HepG2 (cell line): ENCODE results near the gene ZNF318. TPM values are rescaled to one million over a fixed set of nuclear protein-coding genes. Genes with fewer than 3 reads are reported as not detected.
A peak's percentile ranks its signal among the peaks of the same experiment; 100 is the strongest.

Experiments
- AHR ChIP-seq: IDR thresholded peaks from 2 replicates; pipeline ENCODE4 v1.6.1; 2018; ENCODE audit warnings: missing genetic modification reagents, missing compliant biosample characterization
- ARNT2 ChIP-seq: sonication (generic); formaldehyde crosslinking; IDR thresholded peaks from 2 replicates; pipeline ENCODE4 v1.8.0; 2022; ENCODE audit warnings: mild to moderate bottlenecking, low read depth, missing genetic modification reagents, moderate library complexity
- BRCA1 ChIP-seq: sonication (generic); formaldehyde crosslinking; IDR thresholded peaks from 2 replicates; pipeline ENCODE4 v1.4.0; 2020; ENCODE audit warnings: missing genetic modification reagents
- CAMTA2 ChIP-seq: sonication (generic); formaldehyde crosslinking; IDR thresholded peaks from 2 replicates; pipeline ENCODE4 v1.4.0; 2020; ENCODE audit warnings: mild to moderate bottlenecking, missing genetic modification reagents, borderline replicate concordance
- FOXA1 ChIP-seq, 2 experiments: fragments of 450-650 bp in 1 of 2; sonication (generic) in 1 of 2; formaldehyde crosslinking in 1 of 2; IDR thresholded peaks; 2 replicates each; pipeline versions ENCODE4 v1.4.0 to v1.6.1; 2016 to 2020; ENCODE audit warnings: missing genetic modification reagents in 1 of 2
- HNF1B ChIP-seq: sonication (generic); formaldehyde crosslinking; IDR thresholded peaks from 2 replicates; pipeline ENCODE4 v1.5.1; 2020; ENCODE audit warnings: mild to moderate bottlenecking, moderate library complexity, missing genetic modification reagents
- HOXA7 ChIP-seq: sonication (generic); formaldehyde crosslinking; IDR thresholded peaks from 2 replicates; pipeline ENCODE4 v1.8.1; 2022; ENCODE audit warnings: mild to moderate bottlenecking, missing genetic modification reagents, moderate library complexity
- KDM4B ChIP-seq: sonication (generic); formaldehyde crosslinking; IDR thresholded peaks from 2 replicates; pipeline ENCODE4 v1.4.0; 2020; ENCODE audit warnings: missing genetic modification reagents
- MEIS1 ChIP-seq: sonication (generic); formaldehyde crosslinking; IDR thresholded peaks from 2 replicates; pipeline ENCODE4 v1.9.0; 2021; ENCODE audit warnings: mild to moderate bottlenecking, missing genetic modification reagents, moderate library complexity, borderline replicate concordance
- MTA3 ChIP-seq: sonication (generic); formaldehyde crosslinking; IDR thresholded peaks from 2 replicates; pipeline ENCODE4 v1.4.0; 2020; ENCODE audit warnings: missing genetic modification reagents
- MYC ChIP-seq: sonication (generic); formaldehyde crosslinking; IDR thresholded peaks from 2 replicates; pipeline ENCODE4 v1.9.0; 2021; ENCODE audit warnings: missing genetic modification reagents, borderline replicate concordance
- NR2F1 ChIP-seq, 2 experiments: fragments of 450-650 bp in 1 of 2; formaldehyde crosslinking in 1 of 2; IDR thresholded peaks; 2 replicates each; pipeline versions ENCODE4 v1.5.0 to v1.6.1; 2016 to 2020; ENCODE audit warnings: mild to moderate bottlenecking in 1 of 2, missing compliant biosample characterization in 1 of 2, missing genetic modification reagents in 1 of 2, moderate library complexity in 1 of 2
- PBX2 ChIP-seq: IDR thresholded peaks from 2 replicates; pipeline ENCODE4 v1.6.1; 2016; ENCODE audit warnings: control low read depth
- POGZ ChIP-seq: sonication (generic); formaldehyde crosslinking; IDR thresholded peaks from 2 replicates; pipeline ENCODE4 v1.4.0; 2020; ENCODE audit warnings: mild to moderate bottlenecking, missing genetic modification reagents
- PRMT3 ChIP-seq: sonication (generic); formaldehyde crosslinking; IDR thresholded peaks from 2 replicates; pipeline ENCODE4 v1.8.1; 2022; ENCODE audit warnings: low read depth, mild to moderate bottlenecking, moderate library complexity, missing genetic modification reagents, borderline replicate concordance
- RBFOX2 ChIP-seq: fragments of 200-400 bp; formaldehyde crosslinking; IDR thresholded peaks from 2 replicates; pipeline ENCODE4 v1.6.1; 2017; ENCODE audit warnings: low read depth, mild to moderate bottlenecking, low read length
- RFX5 ChIP-seq: IDR thresholded peaks from 2 replicates; pipeline ENCODE4 v1.6.1; 2011; ENCODE audit warnings: low read depth, low read length, improper control_type of control experiment
- TCF7 ChIP-seq: sonication (generic); IDR thresholded peaks from 2 replicates; pipeline ENCODE4 v1.6.1; 2016; ENCODE audit warnings: antibody characterized with exemption, low read depth
- TOE1 ChIP-seq: sonication (generic); formaldehyde crosslinking; IDR thresholded peaks from 2 replicates; pipeline ENCODE4 v1.4.0; 2020; ENCODE audit warnings: mild to moderate bottlenecking, missing genetic modification reagents
- TRIM24 ChIP-seq: sonication (generic); formaldehyde crosslinking; IDR thresholded peaks from 2 replicates; pipeline ENCODE4 v1.8.0; 2022; ENCODE audit warnings: mild to moderate bottlenecking, missing genetic modification reagents
- ZNF282 ChIP-seq: fragments of 450-650 bp; IDR thresholded peaks from 2 replicates; pipeline ENCODE4 v1.6.1; 2018; ENCODE audit not compliant: partially characterized antibody
- ZNF292 ChIP-seq: sonication (generic); formaldehyde crosslinking; IDR thresholded peaks from 2 replicates; pipeline ENCODE4 v1.8.1; 2022; ENCODE audit warnings: mild to moderate bottlenecking, low read depth, missing genetic modification reagents, borderline replicate concordance
- ZNF30 ChIP-seq: sonication (generic); formaldehyde crosslinking; IDR thresholded peaks from 2 replicates; pipeline ENCODE4 v1.5.0; 2020; ENCODE audit warnings: mild to moderate bottlenecking, missing genetic modification reagents
- ZNF326 ChIP-seq: sonication (generic); formaldehyde crosslinking; IDR thresholded peaks from 2 replicates; pipeline ENCODE4 v1.4.0; 2020; ENCODE audit warnings: missing genetic modification reagents, borderline replicate concordance
- ZNF660 ChIP-seq: sonication (generic); formaldehyde crosslinking; IDR thresholded peaks from 2 replicates; pipeline ENCODE4 v1.5.1; 2020; ENCODE audit warnings: mild to moderate bottlenecking, low read depth, missing genetic modification reagents, borderline replicate concordance
- ZNF747 ChIP-seq: sonication (generic); formaldehyde crosslinking; IDR thresholded peaks from 2 replicates; pipeline ENCODE4 v1.8.1; 2023; ENCODE audit warnings: missing genetic modification reagents, mild to moderate bottlenecking, borderline replicate concordance
- ZNF839 ChIP-seq: sonication (generic); formaldehyde crosslinking; IDR thresholded peaks from 2 replicates; pipeline ENCODE4 v1.4.0; 2020; ENCODE audit warnings: missing genetic modification reagents, mild to moderate bottlenecking, borderline replicate concordance
- polyA plus RNA-seq, 8 experiments: library from polyadenylated mRNA; depleted of rRNA in 3 of 8; stranded (reverse) in 7 of 8; unstranded in 1 of 8; fragments of >200 nt; fragmentation: Illumina TruSeq in 4 of 8; extraction: Trizol in 4 of 8; gene quantifications; 2 replicates each; pipeline versions ENCODE4 v1.2.1 to v1.2.3, GENCODE V29; 2011 to 2016; ENCODE audit warnings: low read depth in 4 of 8, missing spikeins in 1 of 8, mixed read lengths in 1 of 8; ENCODE audit not compliant: insufficient read depth in 1 of 8
- total RNA-seq, 5 experiments: library from RNA; depleted of rRNA; stranded (reverse); fragments of >200 nt; fragmentation: Illumina TruSeq; extraction: Trizol; gene quantifications; 2 replicates each; pipeline ENCODE4 v1.2.3, GENCODE V29; 2016; ENCODE audit warnings: low read depth in 1 of 5
- TF ChIP-seq, protein P1 (sequence below): sonication (generic); formaldehyde crosslinking; IDR thresholded peaks from 2 replicates; pipeline ENCODE4 v1.5.0; 2020; ENCODE audit warnings: missing genetic modification reagents

ZNF318 gene
- total and polyA plus RNA-seq, 2 of the 13 experiments (the other 11 are each of a cell fraction or from before 2014, with no cell fraction given): 13.0 to 14.5 TPM

DNA sequence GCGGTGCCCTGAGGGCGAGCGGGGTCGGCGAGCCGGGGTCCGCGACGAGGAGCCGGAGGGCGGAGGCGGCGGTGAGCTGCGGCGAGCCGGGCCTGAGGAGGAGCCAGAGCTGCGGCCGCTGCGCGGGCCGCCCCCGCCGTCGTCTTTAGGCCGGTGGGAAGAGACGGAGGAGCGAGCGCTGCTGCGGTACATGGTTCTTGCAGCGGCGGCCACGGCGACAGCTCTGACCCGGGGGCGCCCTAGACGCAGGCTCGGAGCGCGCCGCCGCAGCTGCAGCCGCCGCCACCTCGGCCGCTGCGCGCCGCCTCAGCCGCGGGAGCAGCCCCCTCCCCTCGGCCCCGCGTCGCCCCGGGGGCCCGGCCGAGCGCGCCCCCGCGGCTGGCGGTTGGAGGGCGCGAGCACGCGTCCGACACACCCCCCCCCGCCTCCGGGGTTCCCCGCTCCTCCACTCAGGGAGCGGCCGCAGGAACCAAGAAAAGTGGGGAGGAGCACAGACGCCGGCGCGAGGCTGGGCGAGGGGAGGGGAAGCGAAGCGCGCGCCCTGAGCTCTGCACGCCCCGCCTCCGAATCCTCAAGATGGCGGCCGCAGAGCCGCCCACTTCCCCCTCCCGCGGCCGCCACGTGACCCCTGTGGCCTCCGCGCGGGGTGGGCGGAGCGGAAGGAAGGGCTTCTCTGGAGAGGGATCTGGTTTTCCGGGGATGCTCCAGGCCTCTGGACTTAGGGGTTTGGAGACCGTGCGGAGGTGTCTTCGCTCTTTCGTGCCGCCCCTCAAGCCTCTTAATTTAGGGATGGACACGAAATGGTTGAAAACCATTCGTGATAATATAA lies at the start of gene ZNF318 (continued):
- no peak for TF ChIP-seq ZNF326 (CRISPR knock-in tag)
- TF ChIP-seq TOE1 (CRISPR knock-in tag): peak; percentile 62; the same call in 1 of the 2 replicates
- TF ChIP-seq MEIS1 (CRISPR knock-in tag): no peak
- TF ChIP-seq ZNF839 (CRISPR knock-in tag): no peak
- TF ChIP-seq TRIM24 (CRISPR knock-in tag): no peak
- peak; percentile 80 for TF ChIP-seq RBFOX2
- no peak for TF ChIP-seq ZNF660 (CRISPR knock-in tag)
- peak; percentile 66 for TF ChIP-seq HNF1B (CRISPR knock-in tag)
- peak; percentile 45; the same call in 1 of the 2 replicates for TF ChIP-seq ZNF292 (CRISPR knock-in tag)
- TF ChIP-seq, protein P1, sequence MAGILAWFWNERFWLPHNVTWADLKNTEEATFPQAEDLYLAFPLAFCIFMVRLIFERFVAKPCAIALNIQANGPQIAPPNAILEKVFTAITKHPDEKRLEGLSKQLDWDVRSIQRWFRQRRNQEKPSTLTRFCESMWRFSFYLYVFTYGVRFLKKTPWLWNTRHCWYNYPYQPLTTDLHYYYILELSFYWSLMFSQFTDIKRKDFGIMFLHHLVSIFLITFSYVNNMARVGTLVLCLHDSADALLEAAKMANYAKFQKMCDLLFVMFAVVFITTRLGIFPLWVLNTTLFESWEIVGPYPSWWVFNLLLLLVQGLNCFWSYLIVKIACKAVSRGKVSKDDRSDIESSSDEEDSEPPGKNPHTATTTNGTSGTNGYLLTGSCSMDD (CRISPR knock-in tag): no peak
- no peak for TF ChIP-seq FOXA1 (IDR thresholded peaks at IDR 0.05)
- no peak for TF ChIP-seq FOXA1 (CRISPR knock-in tag; IDR thresholded peaks at IDR 0.05)
- TF ChIP-seq POGZ (CRISPR knock-in tag): peak; percentile 82
- TF ChIP-seq RFX5: no peak
- no peak for TF ChIP-seq HOXA7
- TF ChIP-seq ZNF30 (CRISPR knock-in tag): no peak
- TF ChIP-seq TCF7: no peak
- TF ChIP-seq MYC (CRISPR knock-in tag): peak; percentile 83
- TF ChIP-seq BRCA1 (CRISPR knock-in tag): no peak
- TF ChIP-seq MTA3 (CRISPR knock-in tag): no peak
- no peak for TF ChIP-seq PBX2 (CRISPR knock-in tag)
- peak; percentile 61; the same call in 1 of the 2 replicates for TF ChIP-seq ARNT2 (CRISPR knock-in tag)
- TF ChIP-seq AHR (CRISPR knock-in tag): peak; percentile 37; the same call in 1 of the 2 replicates
- no peak for TF ChIP-seq PRMT3 (CRISPR knock-in tag)
- TF ChIP-seq NR2F1 (CRISPR knock-in tag; IDR thresholded peaks at IDR 0.05): peak; percentile 70 to 78; a peak in 3 of 4 replicates
- no peak for TF ChIP-seq KDM4B (CRISPR knock-in tag)
- 0 out of 2 replicates have a peak, but pooled peaks have one; percentile 44 for TF ChIP-seq CAMTA2 (CRISPR knock-in tag)
- TF ChIP-seq ZNF282: no peak
- TF ChIP-seq ZNF747: no peak
